HG02852 (cell line): ENCODE results near the gene NLGN2.

Experiments used
- ATAC-seq: cut with Tn5 transposase; IDR thresholded peaks from one replicate; pipeline ENCODE4 v1.9.1; 2021; ENCODE audit warnings: mild to moderate bottlenecking, moderate library complexity; ENCODE audit not compliant: unreplicated experiment

Gene NLGN2

GRCh38 chr17:7462474-7463371 lies 55.1 kb downstream of the NLGN2 start:
- no peak for ATAC-seq

- ATAC-seq: no peak
Observed at GRCh38 chr17:7463372-7463846, 55.8 kb downstream of the NLGN2 start.

- no peak for ATAC-seq
Observed at GRCh38 chr17:7464081-7464480, 56.4 kb downstream of the NLGN2 start.

- no peak for ATAC-seq
Observed at GRCh38 chr17:7465597-7466275, 58.1 kb downstream of the NLGN2 start.

- no peak for ATAC-seq
Observed at GRCh38 chr17:7466318-7466638, 58.6 kb downstream of the NLGN2 start.

GRCh38 chr17:7466639-7467341 lies 59.1 kb downstream of the NLGN2 start:
- no peak for ATAC-seq

- ATAC-seq: no peak
Observed at GRCh38 chr17:7467498-7467897, 59.9 kb downstream of the NLGN2 start.

GRCh38 chr17:7468290-7468689 lies 60.6 kb downstream of the NLGN2 start:
- no peak for ATAC-seq

GRCh38 chr17:7468804-7469389 lies 61.3 kb downstream of the NLGN2 start:
- ATAC-seq: no peak
